Measurements from ENCODE around the gene RFTN1.

Gene RFTN1

GRCh38 chr3:16286751-16287543 lies 226.6 kb downstream of the RFTN1 start:
- no peak for TF ChIP-seq CTCF (IDR thresholded peaks at IDR 0.05; ENCODE audit: low read depth, low read length)
- H3K4me3 ChIP-seq (replicated peaks in 1 of 2; ENCODE audit: low read depth in 2 of 2, low read length in 2 of 2) = no peak overlapping the region
- peak in 1 of 2 donors; percentile 52 for DNase-seq (ENCODE audit: low read depth in 2 of 2)

GRCh38 chr3:16286161-16286560 lies 227.3 kb downstream of the RFTN1 start:
- no peak overlapping the region for H3K4me3 ChIP-seq (replicated peaks in 1 of 2; ENCODE audit: low read depth in 2 of 2, low read length in 2 of 2)
- no peak for DNase-seq (ENCODE audit: low read depth in 2 of 2)
- no peak for TF ChIP-seq CTCF (IDR thresholded peaks at IDR 0.05; ENCODE audit: low read depth, low read length)

GRCh38 chr3:16284633-16285032 lies 228.9 kb downstream of the RFTN1 start:
- TF ChIP-seq CTCF (IDR thresholded peaks at IDR 0.05; ENCODE audit: low read depth, low read length) = no peak
- H3K4me3 ChIP-seq (replicated peaks in 1 of 2; ENCODE audit: low read depth in 2 of 2, low read length in 2 of 2) = no peak overlapping the region
- no peak for DNase-seq (ENCODE audit: low read depth in 2 of 2)

GRCh38 chr3:16280671-16281070 lies 232.8 kb downstream of the RFTN1 start:
- H3K4me3 ChIP-seq (replicated peaks in 1 of 2; ENCODE audit: low read depth in 2 of 2, low read length in 2 of 2) = no peak overlapping the region
- TF ChIP-seq CTCF (IDR thresholded peaks at IDR 0.05; ENCODE audit: low read depth, low read length) = no peak
- no peak for DNase-seq (ENCODE audit: low read depth in 2 of 2)

- no peak for TF ChIP-seq CTCF (IDR thresholded peaks at IDR 0.05; ENCODE audit: low read depth, low read length)
- DNase-seq (ENCODE audit: low read depth in 2 of 2) = peak in 1 of 2 donors; percentile 27
- H3K4me3 ChIP-seq (replicated peaks in 1 of 2; ENCODE audit: low read depth in 2 of 2, low read length in 2 of 2) = no peak overlapping the region
Observed at GRCh38 chr3:16279010-16279801, 234.3 kb downstream of the RFTN1 start.

- TF ChIP-seq CTCF (IDR thresholded peaks at IDR 0.05; ENCODE audit: low read depth, low read length) = no peak
- H3K4me3 ChIP-seq (replicated peaks in 1 of 2; ENCODE audit: low read depth in 2 of 2, low read length in 2 of 2) = no peak overlapping the region
- DNase-seq (ENCODE audit: low read depth in 2 of 2) = peak in 1 of 2 donors; percentile 38
Observed at GRCh38 chr3:16277471-16277870, 236.0 kb downstream of the RFTN1 start.
